Subcutaneous adipose tissue (tissue), 4 donors: Measurements from ENCODE around the gene RIOK2. TPM values are rescaled to one million over a fixed set of nuclear protein-coding genes. Genes with fewer than 3 reads are reported as not detected.

Experiments used
- total RNA-seq, 4 donors: library from RNA; depleted of rRNA; stranded (reverse); fragments of >200 nt; gene quantifications; one replicate each; pipeline ENCODE4 v1.1.0, GENCODE V29; 2016
- TF ChIP-seq, protein P1 (sequence below): fragments of 450-650 bp; IDR thresholded peaks from one replicate; pipeline ENCODE4 v1.5.1; 2016; ENCODE audit warnings: low read depth, mild to moderate bottlenecking, control low read depth, antibody characterized with exemption, moderate library complexity

Gene RIOK2
- total RNA-seq, 4 donors from 2014 or later = 9.6 to 25.1 (median 13.6) TPM

DNA sequence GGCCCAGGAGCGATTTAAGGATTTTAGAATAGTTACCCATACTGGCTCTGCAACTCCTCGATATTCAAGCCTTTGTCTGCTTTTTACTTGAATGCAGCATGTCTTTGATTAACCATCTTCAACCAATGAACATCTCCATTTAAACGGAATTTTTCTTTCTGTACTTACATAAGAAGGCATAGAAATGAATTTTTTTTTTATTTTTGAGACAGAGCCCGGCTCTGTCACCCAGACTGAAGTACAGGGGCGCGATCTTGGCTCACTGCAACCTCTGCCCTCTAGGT lies 825 bp upstream of the RIOK2 start:
- TF ChIP-seq, protein P1, sequence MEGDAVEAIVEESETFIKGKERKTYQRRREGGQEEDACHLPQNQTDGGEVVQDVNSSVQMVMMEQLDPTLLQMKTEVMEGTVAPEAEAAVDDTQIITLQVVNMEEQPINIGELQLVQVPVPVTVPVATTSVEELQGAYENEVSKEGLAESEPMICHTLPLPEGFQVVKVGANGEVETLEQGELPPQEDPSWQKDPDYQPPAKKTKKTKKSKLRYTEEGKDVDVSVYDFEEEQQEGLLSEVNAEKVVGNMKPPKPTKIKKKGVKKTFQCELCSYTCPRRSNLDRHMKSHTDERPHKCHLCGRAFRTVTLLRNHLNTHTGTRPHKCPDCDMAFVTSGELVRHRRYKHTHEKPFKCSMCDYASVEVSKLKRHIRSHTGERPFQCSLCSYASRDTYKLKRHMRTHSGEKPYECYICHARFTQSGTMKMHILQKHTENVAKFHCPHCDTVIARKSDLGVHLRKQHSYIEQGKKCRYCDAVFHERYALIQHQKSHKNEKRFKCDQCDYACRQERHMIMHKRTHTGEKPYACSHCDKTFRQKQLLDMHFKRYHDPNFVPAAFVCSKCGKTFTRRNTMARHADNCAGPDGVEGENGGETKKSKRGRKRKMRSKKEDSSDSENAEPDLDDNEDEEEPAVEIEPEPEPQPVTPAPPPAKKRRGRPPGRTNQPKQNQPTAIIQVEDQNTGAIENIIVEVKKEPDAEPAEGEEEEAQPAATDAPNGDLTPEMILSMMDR = no peak

DNA sequence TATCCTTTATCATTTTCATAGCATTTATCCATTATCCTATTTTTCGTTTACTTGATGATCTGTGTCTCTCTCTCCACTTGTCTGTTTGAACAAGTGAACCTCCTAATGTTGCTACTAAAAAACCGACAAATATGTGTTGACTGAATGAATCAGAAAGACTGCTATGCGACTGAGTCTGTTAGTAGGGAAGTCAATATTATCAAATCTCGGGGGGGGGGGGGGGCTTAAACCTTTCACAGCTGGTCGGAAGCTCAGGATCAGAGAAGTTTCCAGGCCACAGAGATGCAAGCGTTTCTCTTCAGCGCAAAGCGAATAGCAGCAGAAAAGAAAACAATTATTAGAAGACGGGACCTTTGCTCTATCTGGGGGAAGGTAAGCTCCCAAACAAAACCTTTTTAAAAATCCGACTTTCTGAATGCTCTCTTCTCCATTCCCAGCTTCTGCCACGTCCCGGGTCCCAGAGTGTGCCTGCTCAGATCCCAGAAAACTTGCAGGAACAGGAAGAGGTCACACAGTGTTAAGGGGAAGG lies 412 bp downstream of the RIOK2 start:
- TF ChIP-seq, protein P1 = no peak

DNA sequence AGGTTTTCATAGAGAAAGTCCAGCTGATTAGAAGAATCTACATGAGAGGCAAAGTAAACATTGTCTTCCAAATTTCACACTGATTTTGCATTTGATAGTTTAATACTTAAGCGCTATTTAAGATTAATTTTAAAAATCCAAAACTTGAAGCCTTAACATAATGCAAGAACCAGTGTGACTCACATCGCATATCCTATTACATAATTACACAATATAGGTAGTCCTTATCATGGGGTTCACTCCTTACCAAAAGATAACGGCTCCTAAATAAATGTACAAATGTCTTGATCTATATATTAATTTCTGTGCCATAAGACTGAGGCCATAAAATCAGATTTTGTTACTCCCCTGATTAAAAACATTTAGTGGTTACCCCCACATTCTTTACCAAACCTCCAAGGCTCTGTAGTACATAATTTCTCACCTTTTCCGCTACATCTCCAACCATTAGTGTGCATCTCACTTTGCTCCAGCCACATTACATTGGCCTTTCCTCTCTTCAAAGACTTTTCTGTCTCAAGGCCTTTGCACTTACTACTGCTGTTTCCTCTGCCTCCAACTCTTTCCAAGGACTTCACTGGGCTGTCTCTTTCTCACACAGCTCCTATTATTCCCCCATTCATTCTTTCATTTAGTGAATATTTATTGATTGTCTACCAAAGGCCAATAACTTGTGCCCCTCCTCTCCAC lies 1.0 kb downstream of the RIOK2 start:
- TF ChIP-seq, protein P1 = no peak

GRCh38 chr5:97172227-97172626 lies 10.8 kb downstream of the RIOK2 start:
- TF ChIP-seq, protein P1 = no peak

GRCh38 chr5:97171703-97172102 lies 11.3 kb downstream of the RIOK2 start:
- TF ChIP-seq, protein P1 = no peak

- TF ChIP-seq, protein P1 = no peak
Observed at GRCh38 chr5:97167435-97167834, 15.6 kb downstream of the RIOK2 start.

- TF ChIP-seq, protein P1 = no peak
Observed at GRCh38 chr5:97165726-97166125, 17.3 kb downstream of the RIOK2 start.
